Skeletal muscle tissue (tissue), 4 donors: ENCODE data around the gene ANKH. TPM values are rescaled to one million over a fixed set of nuclear protein-coding genes. Genes with fewer than 3 reads are reported as not detected.
A peak's percentile ranks its signal among the peaks of the same experiment; 100 is the strongest.

Experiments used
- H3K27ac ChIP-seq: one replicate; pipeline ENCODE4 v1.7.0; 2013; ENCODE audit warnings: mild to moderate bottlenecking, low read depth, low read length, inconsistent platforms
- H3K27me3 ChIP-seq, 3 donors: one replicate each; pipeline ENCODE4 v1.7.0; 2013; ENCODE audit warnings: low read length in 3 of 3; ENCODE audit not compliant: control insufficient read depth in 3 of 3, insufficient read depth in 3 of 3
- H3K36me3 ChIP-seq, 3 donors: one replicate each; pipeline ENCODE4 v1.7.0; 2013; ENCODE audit warnings: low read length in 3 of 3; ENCODE audit not compliant: control insufficient read depth in 3 of 3, insufficient read depth in 3 of 3
- H3K4me1 ChIP-seq, 3 donors: one replicate each; pipeline ENCODE4 v1.7.0; 2013; ENCODE audit warnings: low read length in 3 of 3, mild to moderate bottlenecking in 3 of 3; ENCODE audit not compliant: control insufficient read depth in 3 of 3, insufficient read depth in 3 of 3
- H3K4me3 ChIP-seq, 3 donors: one replicate each; pipeline ENCODE4 v1.7.0; 2013; ENCODE audit warnings: low read length in 3 of 3
- H3K9ac ChIP-seq, 3 donors: one replicate each; pipeline ENCODE4 v1.7.0; 2013; ENCODE audit warnings: low read length in 3 of 3, mild to moderate bottlenecking in 3 of 3, moderate library complexity in 2 of 3, low read depth in 1 of 3
- H3K9me3 ChIP-seq, 3 donors: one replicate each; pipeline ENCODE4 v1.7.0; 2013; ENCODE audit warnings: low read length in 3 of 3; ENCODE audit not compliant: control insufficient read depth in 3 of 3
- total RNA-seq: library from RNA; depleted of rRNA; stranded (reverse); fragments of >200 nt; gene quantifications from one replicate; pipeline ENCODE4 v1.2.3, GENCODE V29; 2014
- donor health status: Osteomylitis.

Gene ANKH
- total RNA-seq, 1 donor from 2014 or later = 13.0 TPM

- H3K36me3 ChIP-seq = peaks cover 15 to 27% (median 17%) of the 10 kb centered on the region in 3 donors
- H3K27ac ChIP-seq = no peak overlapping the region
Observed at GRCh38 chr5:14735944-14736343, 135.6 kb downstream of the ANKH start.

GRCh38 chr5:14734396-14734795, 137.2 kb downstream of the ANKH start:
- Histone ChIP-seq H3K9me3 (no peaks in the 10 kb centered on the region), H3K27me3 (no peaks in the 10 kb centered on the region), H3K36me3 (peaks cover 9 to 24% (median 10%) of the 10 kb centered on the region in 3 donors), H3K27ac (no peak overlapping the region), H3K9ac (no peak overlapping the region), H3K4me1 (peaks cover 19 to 36% (median 35%) of the 10 kb centered on the region in 3 donors), H3K4me3 (no peak overlapping the region)

More at GRCh38 chr5:14735944-14736343, 135.6 kb downstream of the ANKH start:
- Histone ChIP-seq H3K4me1 (peaks cover 19 to 42% (median 37%) of the 10 kb centered on the region in 3 donors), H3K9ac (no peak overlapping the region), H3K4me3 (no peak overlapping the region), H3K9me3 (no peaks in the 10 kb centered on the region), H3K27me3 (no peaks in the 10 kb centered on the region)

DNA sequence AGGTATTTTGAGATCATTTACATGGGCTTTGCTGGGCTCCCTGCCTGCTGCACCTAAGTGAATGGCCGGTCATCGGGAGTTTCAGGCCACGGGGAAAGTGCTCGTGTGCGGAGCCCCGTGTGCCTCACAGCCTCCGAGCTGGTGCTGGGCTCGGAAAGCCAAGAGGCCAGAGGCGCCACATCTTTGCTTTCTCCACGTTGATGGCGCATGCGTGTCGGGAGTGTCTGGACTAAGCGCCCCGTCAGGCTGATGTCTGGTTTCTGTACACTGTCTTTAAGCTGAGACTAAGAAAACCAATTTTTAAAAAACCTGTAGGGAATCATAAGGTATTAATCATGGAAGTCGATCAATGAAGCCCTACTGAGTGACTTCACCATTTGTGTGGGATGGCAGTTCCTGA, 137.9 kb downstream of the ANKH start:
- H3K27me3 ChIP-seq = no peaks in the 10 kb centered on the region
- H3K4me1 ChIP-seq = peaks cover 22 to 39% (median 39%) of the 10 kb centered on the region in 3 donors
- peaks cover 9 to 24% (median 10%) of the 10 kb centered on the region in 3 donors for H3K36me3 ChIP-seq
- no peaks in the 10 kb centered on the region for H3K9me3 ChIP-seq
- no peak overlapping the region for H3K4me3 ChIP-seq
- H3K27ac ChIP-seq = no peak overlapping the region
- no peak overlapping the region for H3K9ac ChIP-seq

DNA sequence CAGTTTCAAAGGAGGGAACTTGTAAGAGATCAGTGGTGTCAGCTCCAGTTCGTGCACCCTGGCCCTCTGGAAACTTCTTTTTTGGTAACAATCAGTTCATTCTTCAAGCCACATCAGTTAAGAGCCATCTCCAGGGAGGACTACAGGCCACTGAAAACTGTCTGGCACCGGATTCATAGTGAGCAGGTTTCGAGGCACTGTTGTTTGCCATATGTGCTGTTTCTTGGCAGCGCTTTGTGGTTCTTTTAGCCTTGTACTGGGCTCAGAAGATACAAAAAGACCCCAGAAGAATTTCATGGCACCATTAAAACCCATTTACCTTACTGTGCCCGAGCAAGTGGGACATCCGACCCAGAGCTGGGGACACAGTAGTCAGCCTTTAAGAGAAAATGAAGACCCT, 138.6 kb downstream of the ANKH start:
- H3K27ac ChIP-seq = no peak overlapping the region
- no peaks in the 10 kb centered on the region for H3K9me3 ChIP-seq
- no peak overlapping the region for H3K4me3 ChIP-seq
- H3K9ac ChIP-seq = no peak overlapping the region
- H3K27me3 ChIP-seq = no peaks in the 10 kb centered on the region
- H3K36me3 ChIP-seq = peaks cover 5 to 24% (median 7%) of the 10 kb centered on the region in 3 donors
- peaks cover 29 to 44% (median 41%) of the 10 kb centered on the region in 3 donors for H3K4me1 ChIP-seq

GRCh38 chr5:14730881-14731280, 140.7 kb downstream of the ANKH start:
- no peak overlapping the region for H3K9ac ChIP-seq
- no peaks in the 10 kb centered on the region for H3K27me3 ChIP-seq
- H3K36me3 ChIP-seq = peaks cover 0 to 20% (median 7%) of the 10 kb centered on the region in 3 donors
- no peak overlapping the region for H3K4me3 ChIP-seq
- H3K4me1 ChIP-seq = peaks cover 32 to 43% (median 39%) of the 10 kb centered on the region in 3 donors
- no peaks in the 10 kb centered on the region for H3K9me3 ChIP-seq
- H3K27ac ChIP-seq = no peak overlapping the region

GRCh38 chr5:14730466-14730865, 141.1 kb downstream of the ANKH start:
- Histone ChIP-seq H3K4me1 (peaks cover 30 to 42% (median 40%) of the 10 kb centered on the region in 3 donors), H3K27me3 (no peaks in the 10 kb centered on the region), H3K4me3 (no peak overlapping the region), H3K9ac (no peak overlapping the region), H3K36me3 (peaks cover 0 to 20% (median 7%) of the 10 kb centered on the region in 3 donors), H3K27ac (no peak overlapping the region), H3K9me3 (no peaks in the 10 kb centered on the region)

- no peak overlapping the region for H3K27ac ChIP-seq
- peaks cover 35 to 47% (median 45%) of the 10 kb centered on the region in 3 donors for H3K4me1 ChIP-seq
- H3K9ac ChIP-seq = no peak overlapping the region
- no peaks in the 10 kb centered on the region for H3K27me3 ChIP-seq
- H3K36me3 ChIP-seq = peaks cover 0 to 20% (median 4%) of the 10 kb centered on the region in 3 donors
- H3K9me3 ChIP-seq = no peaks in the 10 kb centered on the region
- no peak overlapping the region for H3K4me3 ChIP-seq
Observed at GRCh38 chr5:14729448-14730385, 141.9 kb downstream of the ANKH start.

DNA sequence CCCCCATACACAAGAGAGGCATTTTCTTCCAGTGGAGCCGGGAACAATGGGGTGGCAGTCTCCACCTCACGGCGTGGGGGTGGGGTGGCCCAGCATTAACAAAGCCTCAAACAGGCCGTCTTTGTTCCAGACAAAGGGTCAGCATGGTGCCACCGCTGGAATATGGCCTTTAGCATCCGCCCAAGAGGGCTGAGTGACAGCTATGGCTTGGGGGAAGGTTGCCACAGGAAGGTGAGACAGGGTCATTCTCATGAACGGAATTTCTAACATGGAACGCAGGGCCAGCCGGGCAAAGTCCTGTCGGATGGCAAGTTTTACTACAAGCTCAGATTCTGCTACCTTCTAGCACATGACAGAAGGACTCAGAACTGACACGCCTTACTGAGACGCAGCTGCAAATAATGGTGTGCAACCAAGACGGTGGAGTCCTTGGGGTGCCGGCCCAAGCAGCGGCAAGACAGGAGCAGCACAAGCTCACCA, 143.1 kb downstream of the ANKH start:
- H3K9me3 ChIP-seq = no peaks in the 10 kb centered on the region
- no peak overlapping the region for H3K4me3 ChIP-seq
- peak overlapping the region in 2 of 3 donors; percentile 38 to 64 for H3K9ac ChIP-seq
- H3K36me3 ChIP-seq = peaks cover 0 to 17% (median 4%) of the 10 kb centered on the region in 3 donors
- H3K27ac ChIP-seq = peak overlapping the region; percentile 54
- peaks cover 35 to 51% (median 48%) of the 10 kb centered on the region in 3 donors for H3K4me1 ChIP-seq
- no peaks in the 10 kb centered on the region for H3K27me3 ChIP-seq

GRCh38 chr5:14727928-14728458, 143.6 kb downstream of the ANKH start:
- Histone ChIP-seq H3K9me3 (no peaks in the 10 kb centered on the region), H3K27ac (peak overlapping the region; percentile 54), H3K4me1 (peaks cover 35 to 51% (median 46%) of the 10 kb centered on the region in 3 donors), H3K9ac (peak overlapping the region in 1 of 3 donors; percentile 57), H3K4me3 (no peak overlapping the region), H3K27me3 (no peaks in the 10 kb centered on the region), H3K36me3 (peaks cover 0 to 13% (median 4%) of the 10 kb centered on the region in 3 donors)
